Activated T-cell treated with anti-CD3 and anti-CD28 coated beads for 24 hours (primary cell): ENCODE results near the gene COL8A1.
"Not testable (repeated sequence)": the region's sequence is repeated elsewhere in the genome, so short reads cannot be mapped to it uniquely, and the experiment has no call there.

Experiments used
- DNase-seq: peaks from one replicate; pipeline ENCODE4 v3.0.0-alpha.2; 2020; ENCODE audit warnings: low read depth

COL8A1 gene

GRCh38 chr3:99710094-99710493, 71.7 kb downstream of the COL8A1 start:
- DNase-seq, result no peak

- DNase-seq, result no peak
These were observed 73.0 kb downstream of the COL8A1 start for GRCh38 chr3:99711351-99711750.

GRCh38 chr3:99712291-99712954, 74.0 kb downstream of the COL8A1 start:
- no peak for DNase-seq

- DNase-seq, result no peak
These were observed 75.0 kb downstream of the COL8A1 start for GRCh38 chr3:99713440-99713839.

- no peak for DNase-seq
These were observed 75.8 kb downstream of the COL8A1 start for GRCh38 chr3:99714146-99714545.

GRCh38 chr3:99714575-99714974, 76.2 kb downstream of the COL8A1 start:
- DNase-seq, result no peak

GRCh38 chr3:99716463-99716995, 78.1 kb downstream of the COL8A1 start:
- DNase-seq, result no peak

- no peak for DNase-seq
These were observed 82.7 kb downstream of the COL8A1 start for GRCh38 chr3:99720985-99721632.

GRCh38 chr3:99721633-99722007, 83.2 kb downstream of the COL8A1 start:
- no peak for DNase-seq

GRCh38 chr3:99724276-99724675, 85.9 kb downstream of the COL8A1 start:
- DNase-seq, result no peak

GRCh38 chr3:99730870-99731269, 92.5 kb downstream of the COL8A1 start:
- no peak for DNase-seq

GRCh38 chr3:99731499-99731898, 93.1 kb downstream of the COL8A1 start:
- DNase-seq, result no peak

GRCh38 chr3:99740371-99740770, 102.0 kb downstream of the COL8A1 start:
- not testable (repeated sequence) for DNase-seq

GRCh38 chr3:99741588-99741987, 103.2 kb downstream of the COL8A1 start:
- DNase-seq, result no peak

- no peak for DNase-seq
These were observed 109.5 kb downstream of the COL8A1 start for GRCh38 chr3:99747915-99748314.

GRCh38 chr3:99751649-99752048, 113.3 kb downstream of the COL8A1 start:
- no peak for DNase-seq

GRCh38 chr3:99753268-99753975, 115.0 kb downstream of the COL8A1 start:
- DNase-seq, result no peak

- DNase-seq, result no peak
These were observed 117.4 kb downstream of the COL8A1 start for GRCh38 chr3:99755831-99756230.

- DNase-seq, result no peak
These were observed 119.6 kb downstream of the COL8A1 start for GRCh38 chr3:99757966-99758365.

- no peak for DNase-seq
These were observed 120.2 kb downstream of the COL8A1 start for GRCh38 chr3:99758502-99759177.

GRCh38 chr3:99760031-99760430, 121.6 kb downstream of the COL8A1 start:
- no peak for DNase-seq

GRCh38 chr3:99760629-99761028, 122.2 kb downstream of the COL8A1 start:
- no peak for DNase-seq
